Skin epidermis (tissue), 12 donors: ENCODE results near the gene EPHA10.
"Not testable (repeated sequence)": the region's sequence is repeated elsewhere in the genome, so short reads cannot be mapped to it uniquely, and the experiment has no call there.

Experiments
- H3K27ac ChIP-seq, 21 experiments: fragments of 200-600 bp; sonication (generic) in 11 of 21; one replicate each; pipeline ENCODE4 v1.5.0; 2020; ENCODE audit warnings: mild to moderate bottlenecking in 3 of 21, inconsistent platforms in 2 of 21, moderate library complexity in 2 of 21
- H3K4me3 ChIP-seq, 7 experiments: fragments of 200-600 bp; sonication (generic) in 2 of 7; one replicate each; pipeline ENCODE4 v1.5.0; 2020; ENCODE audit warnings: inconsistent platforms in 2 of 7, mild to moderate bottlenecking in 2 of 7, moderate library complexity in 1 of 7

The EPHA10 gene

GRCh38 chr1:37741130-37741529 lies 23.8 kb downstream of the EPHA10 start:
- H3K27ac ChIP-seq, result no peak overlapping the region
- H3K4me3 ChIP-seq, result no peak overlapping the region

GRCh38 chr1:37739222-37739621 lies 25.7 kb downstream of the EPHA10 start:
- Histone ChIP-seq H3K4me3 (no peak overlapping the region), H3K27ac (no peak overlapping the region)

GRCh38 chr1:37738619-37739018 lies 26.3 kb downstream of the EPHA10 start:
- not testable (repeated sequence) for H3K27ac ChIP-seq

GRCh38 chr1:37737975-37738374 lies 26.9 kb downstream of the EPHA10 start:
- not testable (repeated sequence) for H3K27ac ChIP-seq, H3K4me3 ChIP-seq

More at GRCh38 chr1:37738619-37739018, 26.3 kb downstream of the EPHA10 start:
- not testable (repeated sequence) for H3K4me3 ChIP-seq

- Histone ChIP-seq H3K27ac (no peak overlapping the region), H3K4me3 (no peak overlapping the region)
Observed at GRCh38 chr1:37734629-37735591, 30.0 kb downstream of the EPHA10 start.

- Histone ChIP-seq H3K4me3 (no peak overlapping the region), H3K27ac (no peak overlapping the region)
Observed at GRCh38 chr1:37732111-37732780, 32.7 kb downstream of the EPHA10 start.

GRCh38 chr1:37731312-37732019 lies 33.5 kb downstream of the EPHA10 start:
- H3K4me3 ChIP-seq, result no peak overlapping the region

GRCh38 chr1:37730376-37730775 lies 34.5 kb downstream of the EPHA10 start:
- no peak overlapping the region for H3K4me3 ChIP-seq
- H3K27ac ChIP-seq, result no peak overlapping the region

More at GRCh38 chr1:37731312-37732019, 33.5 kb downstream of the EPHA10 start:
- no peak overlapping the region for H3K27ac ChIP-seq

GRCh38 chr1:37728416-37728815 lies 36.5 kb downstream of the EPHA10 start:
- H3K27ac ChIP-seq, result no peak overlapping the region
- H3K4me3 ChIP-seq, result no peak overlapping the region

GRCh38 chr1:37726751-37727585 lies 38.0 kb downstream of the EPHA10 start:
- no peak overlapping the region for H3K27ac ChIP-seq
- H3K4me3 ChIP-seq, result no peak overlapping the region

- Histone ChIP-seq H3K4me3 (no peak overlapping the region), H3K27ac (no peak overlapping the region)
Observed at GRCh38 chr1:37725851-37726613, 38.9 kb downstream of the EPHA10 start.

GRCh38 chr1:37724575-37724974 lies 40.3 kb downstream of the EPHA10 start:
- no peak overlapping the region for H3K4me3 ChIP-seq
- H3K27ac ChIP-seq, result no peak overlapping the region

- Histone ChIP-seq H3K27ac (no peak overlapping the region), H3K4me3 (no peak overlapping the region)
Observed at GRCh38 chr1:37723390-37724078, 41.4 kb downstream of the EPHA10 start.

- Histone ChIP-seq H3K4me3 (no peak overlapping the region), H3K27ac (no peak overlapping the region)
Observed at GRCh38 chr1:37723072-37723389, 41.9 kb downstream of the EPHA10 start.

GRCh38 chr1:37722181-37723071 lies 42.5 kb downstream of the EPHA10 start:
- Histone ChIP-seq H3K4me3 (no peak overlapping the region), H3K27ac (no peak overlapping the region)

- H3K4me3 ChIP-seq, result no peak overlapping the region
- no peak overlapping the region for H3K27ac ChIP-seq
Observed at GRCh38 chr1:37721565-37721964, 43.4 kb downstream of the EPHA10 start.
